Osteoblast (primary cell): ENCODE data around the gene NUDC. TPM values are rescaled to one million over a fixed set of nuclear protein-coding genes. Genes with fewer than 3 reads are reported as not detected.

ENCODE experiments used
- DNase-seq: peaks from one replicate; pipeline ENCODE4 v3.0.0; 2011; ENCODE audit warnings: low spot score, mixed read lengths; ENCODE audit not compliant: insufficient read length; ENCODE audit errors: missing footprints
- H2AFZ ChIP-seq: 2 replicates; pipeline ENCODE4 v1.6.0; 2011; ENCODE audit warnings: mild to moderate bottlenecking, low read length
- H3K27ac ChIP-seq: 2 replicates; pipeline ENCODE4 v1.5.1; 2011; ENCODE audit warnings: mild to moderate bottlenecking, low read depth, low read length, moderate library complexity
- H3K27me3 ChIP-seq: 2 replicates; pipeline ENCODE4 v1.6.0; 2012; ENCODE audit warnings: mild to moderate bottlenecking, control low read depth, inconsistent platforms, low read length, moderate library complexity; ENCODE audit not compliant: insufficient read depth
- H3K36me3 ChIP-seq: 2 replicates; pipeline ENCODE4 v1.5.1; 2011; ENCODE audit warnings: mild to moderate bottlenecking, low read length, control low read depth, moderate library complexity; ENCODE audit not compliant: insufficient read depth
- H3K4me1 ChIP-seq: 2 replicates; pipeline ENCODE4 v1.5.1; 2011; ENCODE audit warnings: mild to moderate bottlenecking, low read length, control low read depth, moderate library complexity; ENCODE audit not compliant: insufficient read depth
- H3K4me2 ChIP-seq: 2 replicates; pipeline ENCODE4 v1.6.0; 2011; ENCODE audit warnings: mild to moderate bottlenecking, low read length; ENCODE audit not compliant: insufficient read depth
- H3K4me3 ChIP-seq: fragments of 200-600 bp; sonication (generic); 3 replicates; pipeline ENCODE4 v1.5.1; 2012; ENCODE audit warnings: mild to moderate bottlenecking, low read length, inconsistent platforms; ENCODE audit not compliant: insufficient read depth
- H3K79me2 ChIP-seq: 2 replicates; pipeline ENCODE4 v1.6.0; 2012; ENCODE audit warnings: mild to moderate bottlenecking, low read length, control low read depth, inconsistent platforms; ENCODE audit not compliant: insufficient read depth
- H3K9me3 ChIP-seq: 2 replicates; pipeline ENCODE4 v1.5.1; 2011; ENCODE audit warnings: low read depth, low read length, control low read depth
- H4K20me1 ChIP-seq: 2 replicates; pipeline ENCODE4 v1.6.0; 2012; ENCODE audit warnings: mild to moderate bottlenecking, low read length, control low read depth; ENCODE audit not compliant: insufficient read depth
- total RNA-seq: library from RNA; depleted of rRNA; stranded (reverse); fragments of >200 nt; gene quantifications from 2 replicates; pipeline ENCODE4 v1.2.3, GENCODE V29; 2012
- TF ChIP-seq, protein P1 (sequence below): IDR thresholded peaks from 2 replicates; pipeline ENCODE4 v1.5.1; 2011; ENCODE audit warnings: mild to moderate bottlenecking, low read depth, low read length, moderate library complexity; ENCODE audit errors: extremely low read depth

NUDC gene
- total RNA-seq, 1 donor: 15.9 TPM

DNA sequence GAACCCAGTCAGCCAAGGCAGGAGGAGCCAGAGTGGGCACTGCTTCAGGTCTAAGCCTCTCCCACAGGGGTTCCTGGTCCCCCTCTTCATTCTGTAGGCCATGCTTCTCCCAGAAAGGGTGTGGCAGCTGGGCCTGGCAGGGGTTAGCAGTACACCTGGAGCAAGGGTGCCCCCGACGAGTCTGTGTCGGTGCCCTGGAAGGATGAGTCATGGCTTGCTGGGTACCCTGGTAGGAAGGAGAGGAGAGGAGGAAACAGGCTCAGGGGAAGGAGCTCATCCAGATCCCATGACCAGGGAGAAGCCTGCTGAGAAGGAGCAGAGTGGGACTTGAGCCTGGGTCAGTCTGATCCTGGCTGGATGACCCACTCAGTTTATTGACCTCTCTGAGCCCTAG lies 28.4 kb downstream of the NUDC start:
- Histone ChIP-seq H3K4me3 (no peak overlapping the region), H3K4me1 (no peaks in the 10 kb centered on the region), H3K36me3 (peaks cover 18% of the 10 kb centered on the region), H3K27me3 (no peaks in the 10 kb centered on the region), H3K27ac (no peak overlapping the region), H3K79me2 (no peaks in the 10 kb centered on the region), H3K9me3 (no peaks in the 10 kb centered on the region), H4K20me1 (no peaks in the 10 kb centered on the region), H3K4me2 (no peak overlapping the region), H2AFZ (no peak overlapping the region)
- DNase-seq: no peak
- TF ChIP-seq, protein P1, sequence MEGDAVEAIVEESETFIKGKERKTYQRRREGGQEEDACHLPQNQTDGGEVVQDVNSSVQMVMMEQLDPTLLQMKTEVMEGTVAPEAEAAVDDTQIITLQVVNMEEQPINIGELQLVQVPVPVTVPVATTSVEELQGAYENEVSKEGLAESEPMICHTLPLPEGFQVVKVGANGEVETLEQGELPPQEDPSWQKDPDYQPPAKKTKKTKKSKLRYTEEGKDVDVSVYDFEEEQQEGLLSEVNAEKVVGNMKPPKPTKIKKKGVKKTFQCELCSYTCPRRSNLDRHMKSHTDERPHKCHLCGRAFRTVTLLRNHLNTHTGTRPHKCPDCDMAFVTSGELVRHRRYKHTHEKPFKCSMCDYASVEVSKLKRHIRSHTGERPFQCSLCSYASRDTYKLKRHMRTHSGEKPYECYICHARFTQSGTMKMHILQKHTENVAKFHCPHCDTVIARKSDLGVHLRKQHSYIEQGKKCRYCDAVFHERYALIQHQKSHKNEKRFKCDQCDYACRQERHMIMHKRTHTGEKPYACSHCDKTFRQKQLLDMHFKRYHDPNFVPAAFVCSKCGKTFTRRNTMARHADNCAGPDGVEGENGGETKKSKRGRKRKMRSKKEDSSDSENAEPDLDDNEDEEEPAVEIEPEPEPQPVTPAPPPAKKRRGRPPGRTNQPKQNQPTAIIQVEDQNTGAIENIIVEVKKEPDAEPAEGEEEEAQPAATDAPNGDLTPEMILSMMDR: no peak

DNA sequence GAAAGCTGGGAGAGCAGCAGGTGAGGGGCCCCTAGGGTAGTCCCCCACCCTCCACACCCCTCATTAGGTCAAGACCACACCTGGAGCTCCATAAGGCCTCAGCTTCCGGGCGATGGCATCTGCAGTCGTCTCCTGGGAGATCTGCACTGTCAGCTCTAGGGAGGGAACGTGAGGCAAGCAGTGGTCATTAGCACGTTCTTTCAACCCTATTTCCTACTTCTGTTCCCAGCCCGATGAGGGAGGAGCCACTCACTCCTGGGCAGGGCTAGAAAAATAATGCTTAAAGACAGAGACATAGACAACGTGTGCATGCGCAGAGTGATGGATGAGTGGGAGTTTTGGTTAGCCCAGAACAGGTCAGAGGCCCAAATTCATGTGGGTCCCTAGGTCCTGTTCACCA lies 29.1 kb downstream of the NUDC start:
- no peaks in the 10 kb centered on the region for H3K9me3 ChIP-seq
- no peak overlapping the region for H3K4me3 ChIP-seq
- TF ChIP-seq, protein P1: no peak
- H3K36me3 ChIP-seq: peaks cover 12% of the 10 kb centered on the region
- no peaks in the 10 kb centered on the region for H3K4me1 ChIP-seq
- no peak for DNase-seq
- H3K27ac ChIP-seq: no peak overlapping the region
- H3K79me2 ChIP-seq: no peaks in the 10 kb centered on the region
- no peaks in the 10 kb centered on the region for H3K27me3 ChIP-seq
- H4K20me1 ChIP-seq: no peaks in the 10 kb centered on the region
- H2AFZ ChIP-seq: no peak overlapping the region
- H3K4me2 ChIP-seq: no peak overlapping the region

DNA sequence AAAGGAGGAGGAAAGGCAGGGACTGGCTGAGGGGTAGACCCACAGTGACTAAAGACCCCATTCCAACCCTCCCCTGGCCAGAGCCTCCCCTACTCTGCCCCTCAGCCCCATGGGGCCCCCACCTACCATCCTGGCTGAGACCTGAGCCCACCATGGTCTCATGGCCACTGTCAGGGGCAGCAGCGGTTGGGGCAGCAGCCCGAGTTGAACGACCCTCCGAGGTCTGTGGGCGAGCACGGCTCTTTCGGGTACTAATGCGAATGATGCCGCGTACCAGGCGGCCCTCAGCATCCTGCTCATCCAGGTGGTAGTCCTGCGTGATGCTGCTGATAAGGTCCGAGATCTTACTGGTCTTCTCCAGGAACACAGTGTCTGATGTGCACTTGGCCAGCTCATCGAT lies 29.7 kb downstream of the NUDC start:
- Histone ChIP-seq H3K4me2 (no peak overlapping the region), H4K20me1 (no peaks in the 10 kb centered on the region), H3K27me3 (peaks cover 4% of the 10 kb centered on the region), H3K4me3 (no peak overlapping the region), H3K27ac (no peak overlapping the region), H3K79me2 (no peaks in the 10 kb centered on the region), H2AFZ (no peak overlapping the region), H3K36me3 (peaks cover 6% of the 10 kb centered on the region), H3K4me1 (no peaks in the 10 kb centered on the region), H3K9me3 (peaks cover 4% of the 10 kb centered on the region)
- TF ChIP-seq, protein P1: no peak
- no peak for DNase-seq

DNA sequence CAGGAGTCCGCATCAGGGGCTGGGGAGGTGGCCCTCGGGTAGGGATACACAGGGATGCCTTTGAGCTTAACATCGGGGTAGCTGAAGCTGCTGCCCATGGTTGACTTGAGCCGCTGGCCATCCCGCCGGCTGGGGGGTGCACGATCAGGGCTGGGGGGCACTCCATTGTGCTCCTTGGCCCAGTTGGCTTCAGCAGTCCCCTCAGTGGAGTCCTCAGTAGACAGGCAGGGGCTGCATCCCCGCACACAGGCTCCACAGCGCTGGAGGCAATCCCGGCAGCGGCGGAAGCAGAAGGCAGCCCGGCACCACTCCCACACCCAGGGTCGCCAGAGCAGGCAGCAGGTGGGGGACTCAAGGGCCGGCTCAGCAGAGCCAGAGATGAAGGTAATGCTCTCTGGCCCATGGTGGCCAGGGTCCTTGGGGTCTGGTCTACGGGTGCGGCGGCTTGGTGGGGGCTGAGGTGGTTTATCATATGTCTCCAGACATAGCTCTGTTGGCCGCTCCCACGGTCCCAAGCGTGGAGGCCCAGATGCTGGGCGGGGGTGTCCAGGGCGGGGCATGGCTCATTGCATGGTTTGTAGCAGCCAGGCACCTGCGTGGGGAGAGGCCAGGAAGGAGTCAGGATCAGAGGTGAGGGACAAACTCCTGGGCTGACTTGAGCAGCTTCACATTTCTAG lies 30.4 kb downstream of the NUDC start:
- Histone ChIP-seq H3K4me3 (no peak overlapping the region), H3K79me2 (no peaks in the 10 kb centered on the region), H4K20me1 (no peaks in the 10 kb centered on the region), H3K36me3 (peaks cover under 1% of the 10 kb centered on the region), H2AFZ (no peak overlapping the region), H3K4me1 (no peaks in the 10 kb centered on the region), H3K9me3 (peaks cover 4% of the 10 kb centered on the region), H3K4me2 (no peak overlapping the region), H3K27me3 (peaks cover 8% of the 10 kb centered on the region), H3K27ac (no peak overlapping the region)
- DNase-seq: no peak
- TF ChIP-seq, protein P1: no peak
